CD4-positive, alpha-beta T cell treated with Interleukin-15 for 1 hour (primary cell): ENCODE results near the gene SLC35B2.

Experiments
- DNase-seq: peaks from one replicate; pipeline ENCODE4 v3.0.0-alpha.2; 2020

SLC35B2 gene

GRCh38 chr6:44285552-44286284 lies 28.4 kb upstream of the SLC35B2 start:
- DNase-seq, result no peak

GRCh38 chr6:44284867-44285266 lies 27.5 kb upstream of the SLC35B2 start:
- DNase-seq, result no peak

- DNase-seq, result no peak
Measured at GRCh38 chr6:44284121-44284520, 26.8 kb upstream of the SLC35B2 start.

- DNase-seq, result no peak
Measured at GRCh38 chr6:44278774-44279697, 21.7 kb upstream of the SLC35B2 start.

- no peak for DNase-seq
Measured at GRCh38 chr6:44278315-44278714, 21.0 kb upstream of the SLC35B2 start.

- DNase-seq, result no peak
Measured at GRCh38 chr6:44277763-44278162, 20.4 kb upstream of the SLC35B2 start.

- DNase-seq, result no peak
Measured at GRCh38 chr6:44276667-44277640, 19.6 kb upstream of the SLC35B2 start.

GRCh38 chr6:44275749-44276648 lies 18.7 kb upstream of the SLC35B2 start:
- no peak for DNase-seq

GRCh38 chr6:44275271-44275748 lies 18.0 kb upstream of the SLC35B2 start:
- DNase-seq, result no peak

- DNase-seq, result no peak
Measured at GRCh38 chr6:44273617-44274016, 16.3 kb upstream of the SLC35B2 start.

- no peak for DNase-seq
Measured at GRCh38 chr6:44272999-44273566, 15.8 kb upstream of the SLC35B2 start.

- DNase-seq, result no peak
Measured at GRCh38 chr6:44272529-44272928, 15.2 kb upstream of the SLC35B2 start.

- no peak for DNase-seq
Measured at GRCh38 chr6:44271914-44272313, 14.6 kb upstream of the SLC35B2 start.

GRCh38 chr6:44271406-44271723 lies 14.0 kb upstream of the SLC35B2 start:
- DNase-seq, result no peak

GRCh38 chr6:44270526-44271405 lies 13.4 kb upstream of the SLC35B2 start:
- DNase-seq, result no peak

GRCh38 chr6:44269921-44270525 lies 12.7 kb upstream of the SLC35B2 start, which contains the start of gene TMEM151B:
TSS of gene TMEM151B (plus strand) at chr6:44270450. CDS start at chr6:44270743, 293 bp downstream.
- DNase-seq, result no peak

GRCh38 chr6:44269178-44269920 lies 12.0 kb upstream of the SLC35B2 start:
- DNase-seq, result no peak

- DNase-seq, result peak; percentile 60
Measured at GRCh38 chr6:44268095-44268628, 10.8 kb upstream of the SLC35B2 start.

GRCh38 chr6:44267252-44267651 lies 9.9 kb upstream of the SLC35B2 start:
- peak; percentile 7 for DNase-seq
